RCC 7860 (cell line): ENCODE data around the gene ADK.

Source experiments
- DNase-seq: peaks from one replicate; pipeline ENCODE4 v3.0.0-alpha.2; 2015; ENCODE audit warnings: low spot score
- FAIRE-seq: peaks from 2 replicates; lab custom pipeline; 2012; peaks lifted over from hg19 to GRCh38; lab: Jason Lieb, UNC

ADK gene

GRCh38 chr10:74585231-74586087 lies 434.4 kb downstream of the ADK start:
- FAIRE-seq (no peak), DNase-seq (no peak)

GRCh38 chr10:74586088-74586585 lies 435.1 kb downstream of the ADK start:
- DNase-seq, result no peak
- no peak for FAIRE-seq

- no peak for FAIRE-seq
- no peak for DNase-seq
Observed at GRCh38 chr10:74587109-74587854, 436.3 kb downstream of the ADK start.

- no peak for DNase-seq
- no peak for FAIRE-seq
Observed at GRCh38 chr10:74589226-74589673, 438.2 kb downstream of the ADK start.

GRCh38 chr10:74589851-74590250 lies 438.8 kb downstream of the ADK start:
- FAIRE-seq, result no peak

GRCh38 chr10:74593470-74593869 lies 442.4 kb downstream of the ADK start:
- FAIRE-seq (no peak), DNase-seq (no peak)

More at GRCh38 chr10:74589851-74590250, 438.8 kb downstream of the ADK start:
- DNase-seq, result no peak

GRCh38 chr10:74596713-74597112 lies 445.7 kb downstream of the ADK start:
- no peak for FAIRE-seq
- no peak for DNase-seq

DNA sequence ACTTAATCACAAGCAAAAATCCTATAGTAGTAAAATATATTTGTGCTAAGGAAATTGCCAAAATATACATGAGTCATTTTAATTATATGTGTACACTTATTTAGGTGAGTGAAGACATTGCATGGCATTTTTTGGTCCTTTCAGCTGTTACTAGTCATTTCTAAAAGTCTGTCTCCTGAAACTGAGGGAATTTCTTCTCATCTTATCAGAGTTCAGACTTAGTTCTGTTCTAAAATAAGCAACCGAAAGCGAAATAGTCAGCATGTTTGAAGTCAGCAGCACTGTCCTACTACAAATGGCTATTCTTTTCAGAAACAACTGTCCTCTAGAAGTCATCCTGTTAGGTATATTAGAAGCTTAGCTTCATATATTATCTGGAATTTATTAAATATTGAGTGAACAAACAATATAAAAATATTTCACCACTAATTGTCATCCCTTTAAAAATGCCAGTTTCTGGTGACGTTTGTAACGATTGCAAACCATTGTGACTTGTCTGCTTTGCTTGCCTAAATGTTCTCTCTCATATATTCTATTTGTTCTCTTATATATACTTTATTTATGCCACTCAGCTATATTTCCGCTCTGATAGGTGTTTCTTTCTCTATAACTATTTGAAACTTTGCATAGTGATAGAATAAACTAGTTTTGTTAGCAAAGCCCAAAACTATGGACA lies 448.0 kb downstream of the ADK start:
- FAIRE-seq, result no peak

GRCh38 chr10:74599672-74600071 lies 448.7 kb downstream of the ADK start:
- FAIRE-seq, result no peak

More for the DNA sequence above, 448.0 kb downstream of the ADK start:
- no peak for DNase-seq

DNA sequence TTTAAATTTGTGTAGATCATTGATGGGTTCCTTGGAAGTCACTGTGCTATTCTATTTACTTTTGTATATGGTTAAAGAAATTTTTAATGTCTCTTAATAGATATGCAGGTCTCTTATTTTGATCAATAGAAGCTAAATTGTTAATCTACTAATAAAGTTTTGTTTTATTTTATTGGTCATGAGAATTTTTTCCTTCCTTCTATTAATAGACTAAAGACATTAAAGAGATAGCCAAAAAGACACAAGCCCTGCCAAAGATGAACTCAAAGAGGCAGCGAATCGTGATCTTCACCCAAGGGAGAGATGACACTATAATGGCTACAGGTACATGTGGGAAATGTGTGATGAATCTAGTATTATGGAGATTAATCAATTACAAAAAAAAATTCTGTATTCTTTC lies 449.1 kb downstream of the ADK start:
- no peak for FAIRE-seq
- no peak for DNase-seq

More at GRCh38 chr10:74599672-74600071, 448.7 kb downstream of the ADK start:
- no peak for DNase-seq

- DNase-seq (no peak), FAIRE-seq (no peak)
Observed at GRCh38 chr10:74602576-74602975, 451.6 kb downstream of the ADK start.

- FAIRE-seq, result no peak
Observed at GRCh38 chr10:74610299-74610698, 459.3 kb downstream of the ADK start.

DNA sequence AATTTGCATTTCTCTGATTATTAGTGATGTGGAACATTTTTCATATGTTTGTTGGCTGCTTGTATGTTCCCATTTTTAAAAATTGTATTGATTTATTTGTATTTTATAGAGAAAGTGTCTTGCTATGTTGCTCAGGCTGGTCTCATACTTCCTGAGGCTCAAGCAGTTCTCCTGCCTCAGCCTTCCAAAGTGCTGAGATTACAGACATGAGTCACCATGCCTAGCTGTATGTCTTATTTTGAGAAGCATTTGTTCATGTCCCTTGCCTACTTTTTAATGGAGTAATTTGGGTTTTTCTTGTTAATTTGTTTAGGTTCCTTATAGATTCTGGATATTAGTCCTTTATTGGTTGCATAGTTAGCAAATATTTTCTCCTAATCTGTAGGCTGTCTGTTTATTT lies 461.2 kb downstream of the ADK start:
- FAIRE-seq, result no peak

More at GRCh38 chr10:74610299-74610698, 459.3 kb downstream of the ADK start:
- no peak for DNase-seq

GRCh38 chr10:74620626-74621025 lies 469.6 kb downstream of the ADK start:
- FAIRE-seq (no peak), DNase-seq (no peak)

More for the DNA sequence above, 461.2 kb downstream of the ADK start:
- no peak for DNase-seq

- FAIRE-seq (no peak), DNase-seq (no peak)
Observed at GRCh38 chr10:74623786-74624185, 472.8 kb downstream of the ADK start.

GRCh38 chr10:74624501-74624900 lies 473.5 kb downstream of the ADK start:
- FAIRE-seq (no peak), DNase-seq (no peak)

DNA sequence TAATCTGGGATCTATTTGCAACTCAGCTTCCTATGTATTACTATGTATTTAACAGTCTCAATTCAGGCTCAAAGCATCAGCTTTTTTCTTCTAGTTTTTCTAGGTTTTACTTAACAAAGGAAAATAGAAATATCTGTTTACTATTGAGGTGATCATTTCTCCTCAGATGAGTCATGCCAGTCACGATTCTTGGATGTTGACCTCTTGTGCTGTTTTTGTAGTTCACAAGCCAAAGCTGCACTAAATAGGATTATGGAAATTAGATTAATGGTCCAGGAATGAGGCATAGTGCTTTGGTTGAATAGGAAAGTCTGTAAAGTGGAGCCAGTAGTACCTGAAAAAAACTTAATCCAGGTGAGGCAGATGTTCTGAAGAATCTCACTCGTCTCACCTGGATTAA lies 477.1 kb downstream of the ADK start:
- no peak for DNase-seq
- no peak for FAIRE-seq

- DNase-seq (no peak), FAIRE-seq (no peak)
Observed at GRCh38 chr10:74634995-74635536, 484.0 kb downstream of the ADK start.

DNA sequence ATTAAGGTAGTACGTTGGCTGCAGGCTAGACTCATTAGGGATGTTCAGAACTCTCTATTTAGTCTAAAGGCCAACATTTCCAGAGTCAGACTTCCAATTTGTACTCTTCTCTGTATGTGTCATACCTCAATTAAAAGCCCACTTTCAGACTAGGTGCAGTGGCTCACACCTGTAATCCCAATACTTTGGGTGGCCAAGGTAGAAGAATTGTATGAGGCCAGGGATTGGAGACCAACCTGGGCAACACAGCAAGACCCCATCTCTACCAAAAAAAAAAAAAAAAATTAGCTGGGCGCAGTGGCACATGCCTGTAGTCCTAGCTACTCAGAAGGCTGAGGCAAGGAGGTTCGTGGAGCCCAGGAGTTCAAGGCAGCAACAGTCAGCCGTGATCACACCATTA lies 484.6 kb downstream of the ADK start:
- FAIRE-seq, result no peak
- no peak for DNase-seq

GRCh38 chr10:74637685-74638084 lies 486.7 kb downstream of the ADK start:
- FAIRE-seq (no peak), DNase-seq (no peak)
